Stimulated activated CD8-positive, alpha-beta memory T cell treated with anti-CD3 and anti-CD28 coated beads, Interleukin-2, amount 100 ng/mL, for 48 hours (primary cell): Measurements from ENCODE around the gene CCDC170.
"Not testable (repeated sequence)": the region's sequence is repeated elsewhere in the genome, so short reads cannot be mapped to it uniquely, and the experiment has no call there.

ENCODE experiments used
- DNase-seq, 2 donors: peaks; one replicate each; pipeline ENCODE4 v3.0.0-alpha.2; 2020; ENCODE audit warnings: low read depth in 2 of 2

The CCDC170 gene, protein sequence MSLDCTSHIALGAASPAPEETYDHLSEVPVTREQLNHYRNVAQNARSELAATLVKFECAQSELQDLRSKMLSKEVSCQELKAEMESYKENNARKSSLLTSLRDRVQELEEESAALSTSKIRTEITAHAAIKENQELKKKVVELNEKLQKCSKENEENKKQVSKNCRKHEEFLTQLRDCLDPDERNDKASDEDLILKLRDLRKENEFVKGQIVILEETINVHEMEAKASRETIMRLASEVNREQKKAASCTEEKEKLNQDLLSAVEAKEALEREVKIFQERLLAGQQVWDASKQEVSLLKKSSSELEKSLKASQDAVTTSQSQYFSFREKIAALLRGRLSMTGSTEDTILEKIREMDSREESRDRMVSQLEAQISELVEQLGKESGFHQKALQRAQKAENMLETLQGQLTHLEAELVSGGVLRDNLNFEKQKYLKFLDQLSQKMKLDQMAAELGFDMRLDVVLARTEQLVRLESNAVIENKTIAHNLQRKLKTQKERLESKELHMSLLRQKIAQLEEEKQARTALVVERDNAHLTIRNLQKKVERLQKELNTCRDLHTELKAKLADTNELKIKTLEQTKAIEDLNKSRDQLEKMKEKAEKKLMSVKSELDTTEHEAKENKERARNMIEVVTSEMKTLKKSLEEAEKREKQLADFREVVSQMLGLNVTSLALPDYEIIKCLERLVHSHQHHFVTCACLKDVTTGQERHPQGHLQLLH

DNA sequence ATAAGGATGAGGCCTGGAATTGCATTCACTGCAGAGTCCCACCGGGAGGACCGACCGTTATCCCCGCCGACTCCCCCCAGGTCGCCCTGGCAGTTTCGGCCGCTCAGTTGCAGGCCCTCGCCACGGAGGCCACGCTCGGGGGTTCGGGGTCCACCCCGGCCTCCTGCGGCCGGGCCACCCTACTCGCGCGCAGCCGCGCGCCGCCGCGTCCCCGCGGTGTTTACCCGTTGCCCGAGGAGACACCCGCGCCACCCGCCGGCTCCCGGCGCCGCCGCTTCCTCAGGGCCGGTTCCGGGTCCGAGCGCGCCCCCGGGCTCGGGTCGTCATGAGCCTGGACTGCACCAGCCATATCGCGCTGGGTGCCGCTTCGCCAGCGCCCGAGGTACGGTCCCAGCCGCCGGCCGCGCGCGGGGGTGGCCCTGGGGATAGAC, at the start of gene CCDC170:
Gene CCDC170, plus strand, starts transcription at position 214 of the 431 bp plus-strand sequence. Its CDS starts 112 bp downstream, at position 326.
- no peak for DNase-seq

DNA sequence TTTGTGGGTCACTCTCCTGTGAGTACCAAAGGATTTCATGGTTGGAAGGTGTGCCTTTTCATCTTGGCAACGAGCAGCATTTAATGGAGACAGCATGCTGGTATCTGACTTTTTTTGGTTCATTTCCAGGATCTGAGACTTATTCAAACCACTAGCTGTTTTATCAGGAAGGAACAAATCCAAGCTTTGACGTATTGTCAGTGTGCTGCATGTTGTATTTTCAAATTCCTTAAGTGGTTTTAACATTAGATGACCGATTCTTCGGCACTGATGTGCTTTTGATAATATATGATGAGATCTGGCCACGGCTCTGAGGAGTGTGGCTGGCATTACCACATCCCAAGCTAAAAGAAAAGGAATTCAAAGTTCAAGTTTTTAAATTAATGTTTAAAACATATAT, 48.3 kb upstream of the CCDC170 start:
- DNase-seq = no peak

DNA sequence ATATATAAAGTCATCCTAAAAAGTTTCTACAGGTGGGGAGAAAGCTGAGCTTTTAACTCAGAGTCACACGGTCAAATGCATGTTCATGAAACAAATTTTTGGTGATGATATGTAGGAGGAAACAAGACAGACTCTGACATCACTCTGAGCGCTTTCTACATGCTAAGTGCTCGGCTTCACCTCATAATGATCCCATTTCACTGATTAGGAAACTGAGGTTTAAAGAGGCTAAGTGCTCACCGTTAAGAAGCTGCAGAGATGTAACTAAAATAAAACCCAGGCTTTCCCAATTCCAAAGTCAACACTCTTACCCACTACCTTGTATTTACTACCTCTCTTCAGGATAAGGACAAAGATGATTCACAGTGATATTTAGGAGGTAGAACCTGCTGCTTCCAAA, 46.6 kb upstream of the CCDC170 start:
- DNase-seq = no peak

DNA sequence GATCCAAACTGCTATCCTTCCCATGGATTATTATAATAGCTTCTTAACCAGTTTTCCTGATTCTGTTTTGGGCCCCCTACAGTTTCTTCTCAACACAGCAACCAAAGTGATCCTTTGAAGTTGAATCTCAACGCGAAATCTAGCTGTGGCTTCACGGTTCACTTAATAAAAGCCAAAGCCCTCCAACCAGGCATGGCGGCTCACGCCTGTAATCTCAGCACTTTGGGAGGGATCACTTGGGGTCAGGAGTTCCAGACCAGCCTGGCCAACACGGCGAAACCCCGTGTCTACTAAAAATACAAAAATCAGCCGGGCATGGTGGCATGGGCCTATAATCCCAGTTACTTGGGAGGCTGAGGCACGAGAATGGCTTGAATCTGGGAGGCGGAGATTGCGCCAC, 45.2 kb upstream of the CCDC170 start:
- no peak for DNase-seq

DNA sequence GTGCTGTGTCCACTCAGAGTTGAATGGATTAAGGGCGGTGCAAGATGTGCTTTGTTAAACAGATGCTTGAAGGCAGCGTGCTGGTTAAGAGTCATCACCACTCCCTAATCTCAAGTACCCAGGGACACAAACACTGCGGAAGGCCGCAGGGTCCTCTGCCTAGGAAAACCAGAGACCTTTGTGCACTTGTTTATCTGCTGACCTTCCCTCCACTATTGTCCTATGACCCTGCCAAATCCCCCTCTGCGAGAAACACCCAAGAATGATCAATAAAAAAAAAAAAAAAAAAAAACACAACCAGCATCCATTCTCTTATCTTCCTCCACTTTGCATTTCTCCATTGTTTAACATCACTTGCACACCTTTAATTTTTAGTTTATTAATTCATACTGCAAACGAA, 42.9 kb upstream of the CCDC170 start:
- not testable (repeated sequence) for DNase-seq

DNA sequence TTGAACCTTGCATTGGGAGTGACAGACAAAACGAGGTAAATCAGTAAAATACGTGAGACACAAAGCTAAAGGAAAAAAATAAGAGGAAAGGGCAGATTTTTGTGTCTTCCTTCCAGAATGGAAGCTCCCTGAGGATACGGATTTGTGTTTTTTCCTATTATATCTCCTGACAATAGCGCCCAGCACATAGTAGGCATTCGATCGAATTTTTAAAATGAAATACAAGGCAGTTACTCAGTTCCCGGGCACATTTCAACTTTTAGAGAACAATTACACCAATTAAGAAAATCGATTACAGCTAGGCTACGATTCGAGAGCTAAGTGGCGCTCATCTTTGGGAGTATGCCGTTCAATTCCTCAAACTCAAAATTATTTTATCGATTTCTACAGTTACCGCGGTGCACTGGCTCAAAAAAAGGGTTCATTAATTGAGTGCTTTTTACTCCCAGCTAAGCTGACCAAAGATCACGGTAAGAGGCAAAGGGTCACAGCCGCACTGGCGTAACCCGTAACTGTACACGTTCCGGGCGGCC, 42.3 kb upstream of the CCDC170 start:
- no peak for DNase-seq

DNA sequence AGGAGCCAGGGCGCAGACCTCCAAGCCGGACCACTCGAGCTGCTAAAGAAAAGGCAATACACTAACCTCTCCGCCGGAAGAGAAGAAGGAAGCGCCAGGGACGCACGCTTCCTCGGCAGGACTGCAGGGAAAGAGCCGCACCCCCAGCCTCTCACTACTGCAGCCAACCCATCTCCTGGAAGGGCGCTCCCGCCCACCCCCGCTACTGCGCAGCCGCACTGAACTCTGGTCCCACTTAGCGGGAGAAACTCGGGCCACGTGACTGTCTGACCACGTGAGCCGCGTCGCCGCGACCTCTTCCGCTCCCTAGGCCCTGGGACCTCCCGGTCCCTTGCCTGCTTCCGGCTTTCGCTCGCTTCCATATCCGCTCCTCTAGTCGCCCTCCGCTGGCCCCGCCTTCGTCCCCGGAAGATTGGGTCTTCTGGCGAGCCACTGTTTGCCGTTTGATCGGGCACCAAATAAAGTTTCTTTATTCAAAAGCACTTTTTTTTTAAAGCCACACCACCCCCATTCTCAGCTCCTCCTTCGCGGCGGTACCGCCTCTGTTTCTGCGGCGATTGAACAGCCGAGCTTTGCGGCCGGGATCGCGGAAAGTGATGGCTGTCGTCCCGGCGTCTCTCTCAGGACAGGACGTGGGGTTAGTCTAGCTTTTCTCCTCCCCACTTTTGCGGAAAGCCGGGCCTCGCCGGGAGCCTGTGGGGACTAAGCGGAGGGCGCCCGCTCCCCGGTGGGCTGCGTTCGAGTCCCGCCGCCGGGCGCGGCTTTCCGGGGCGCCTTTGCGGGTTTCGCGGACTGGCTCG, 41.7 kb upstream of the CCDC170 start, which contains the start of gene RMND1:
Gene RMND1, minus strand, starts transcription at position 177 of the 800 bp plus-strand sequence. CDS start 6,315 bp downstream, outside the sequence.
- peak; percentile 98 to 99 for DNase-seq

DNA sequence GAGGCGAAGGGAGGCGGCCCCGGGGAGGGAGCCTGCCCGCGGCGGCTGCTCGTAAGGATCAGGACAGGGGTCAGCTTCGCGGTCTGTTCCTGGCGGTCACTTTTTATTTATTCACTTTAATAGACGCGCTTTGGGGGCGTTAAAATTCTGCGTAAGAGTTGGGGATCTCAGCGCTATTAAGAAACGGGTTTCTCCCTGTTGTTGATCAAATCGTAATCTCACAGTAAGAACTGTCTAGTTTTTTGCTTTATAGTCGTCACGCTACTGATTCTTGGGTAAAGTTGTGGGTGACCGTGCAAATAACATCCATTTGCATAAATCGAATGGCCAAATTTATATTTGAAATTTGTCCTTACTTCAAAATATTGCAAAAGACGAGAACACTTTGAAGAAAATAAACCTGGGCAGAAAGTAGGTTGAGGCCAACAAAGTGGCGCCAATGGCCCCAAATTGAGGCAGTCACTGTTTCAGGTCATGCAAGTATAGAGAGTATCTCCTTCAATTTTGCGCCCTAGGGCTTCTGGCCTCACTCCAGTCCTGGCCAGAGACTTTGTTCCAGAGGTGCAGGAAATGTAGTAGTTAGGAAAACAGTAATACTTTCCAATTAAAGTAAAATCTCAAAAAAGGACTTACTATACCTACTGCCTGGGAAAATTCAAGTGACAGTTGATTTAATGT, 40.9 kb upstream of the CCDC170 start:
- DNase-seq = no peak

DNA sequence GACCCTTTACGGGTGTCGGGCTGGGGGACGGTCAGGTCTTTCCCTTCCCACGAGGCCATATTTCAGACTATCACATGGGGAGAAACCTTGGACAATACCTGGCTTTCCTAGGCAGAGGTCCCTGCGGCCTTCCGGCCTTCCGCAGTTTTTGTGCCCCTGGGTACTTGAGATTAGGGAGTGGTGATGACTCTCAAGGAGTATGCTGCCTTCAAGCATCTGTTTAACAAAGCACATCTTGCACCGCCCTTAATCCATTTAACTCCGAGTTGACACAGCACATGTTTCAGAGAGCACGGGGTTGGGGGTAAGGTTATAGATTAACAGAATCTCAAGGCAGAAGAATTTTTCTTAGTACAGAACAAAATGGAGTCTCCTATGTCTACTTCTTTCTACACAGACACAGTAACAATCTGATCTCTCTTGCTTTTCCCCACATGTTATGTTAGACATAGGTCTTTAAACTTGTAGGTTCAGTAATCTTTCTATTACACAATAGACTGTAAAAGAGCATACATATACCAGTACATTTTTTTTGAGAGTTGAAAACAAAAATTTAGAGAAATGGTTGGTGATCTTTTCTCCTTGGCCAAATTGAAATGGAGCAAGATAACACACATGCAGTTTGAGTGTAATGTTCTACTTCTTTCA, 37.9 kb upstream of the CCDC170 start:
- not testable (repeated sequence) for DNase-seq

DNA sequence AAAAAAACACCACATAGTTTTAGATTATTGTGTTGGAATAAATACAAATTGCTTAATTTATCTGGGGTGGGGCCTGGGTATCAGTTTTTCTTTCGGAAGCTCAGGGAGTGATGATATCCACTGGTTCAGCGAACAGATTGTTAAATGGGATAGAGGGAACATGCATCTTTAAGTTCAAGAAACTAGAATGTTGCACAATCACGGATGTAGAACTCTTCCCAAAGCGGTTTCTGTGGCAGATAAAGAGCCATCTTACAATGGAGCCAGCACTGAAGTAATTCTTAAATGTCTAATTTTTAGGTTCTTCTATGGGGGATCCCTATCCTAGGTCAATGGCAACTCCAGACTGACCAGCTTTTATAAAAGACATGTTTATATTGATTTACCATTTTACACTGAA, 32.1 kb upstream of the CCDC170 start:
- no peak for DNase-seq

DNA sequence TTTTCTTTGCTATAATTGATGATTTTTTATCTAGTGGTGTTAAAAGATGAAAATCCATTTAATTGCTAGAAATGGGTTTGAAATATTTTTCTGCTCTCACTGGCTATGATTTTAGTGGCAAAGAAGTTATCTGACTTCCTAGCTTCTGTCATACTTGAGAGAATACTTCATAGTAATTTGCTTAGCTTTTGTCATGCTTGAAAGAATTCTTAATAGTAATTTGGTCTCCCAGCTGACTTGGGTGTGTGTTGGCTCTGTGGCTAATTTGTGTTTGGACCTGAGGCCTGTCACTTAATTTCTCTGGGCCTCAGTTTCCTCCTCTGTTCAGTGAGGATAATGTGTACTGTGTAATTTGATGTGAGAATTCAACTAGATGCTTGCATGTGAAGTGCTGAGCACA, 29.1 kb upstream of the CCDC170 start:
- DNase-seq = no peak

DNA sequence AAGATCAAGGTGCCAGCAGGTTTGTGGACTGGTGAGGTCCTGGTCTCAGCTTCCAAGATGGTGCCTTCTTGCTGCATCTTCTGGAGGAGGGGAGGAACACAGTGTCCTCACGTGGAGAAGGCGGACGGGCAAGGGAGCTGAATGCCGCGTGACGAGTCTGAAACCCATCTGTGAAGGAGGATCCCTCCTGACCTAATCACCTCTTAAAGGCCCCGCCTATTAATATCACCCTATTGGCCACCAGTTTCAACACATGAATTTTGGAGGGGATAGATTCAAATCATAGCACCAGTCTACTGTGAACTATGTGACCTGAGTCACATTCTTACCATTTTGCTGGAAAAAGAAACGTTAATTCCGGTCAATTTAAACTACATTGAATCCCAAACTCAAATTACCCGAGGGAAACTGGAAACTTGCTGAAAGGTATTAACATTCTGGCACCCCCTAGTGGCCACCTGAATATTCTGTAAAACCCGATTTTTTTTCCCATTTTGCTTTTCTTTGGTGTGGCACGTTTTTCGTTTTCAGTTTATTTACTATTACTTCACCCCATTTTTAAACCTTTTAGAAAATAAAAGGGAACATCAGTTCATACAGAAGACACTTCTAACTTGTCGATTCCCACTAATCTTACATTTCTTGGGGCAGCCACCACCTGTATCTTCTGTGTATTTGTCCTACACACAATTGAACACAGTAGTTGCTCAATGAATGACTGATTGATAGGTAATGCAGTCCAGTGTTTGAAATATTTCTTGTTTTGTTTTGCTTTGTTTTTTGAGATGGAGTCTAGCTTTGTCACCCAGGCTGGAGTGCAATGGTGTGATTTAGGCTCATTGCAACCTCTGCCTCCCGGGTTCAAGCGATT, 17.9 kb upstream of the CCDC170 start:
- no peak for DNase-seq

DNA sequence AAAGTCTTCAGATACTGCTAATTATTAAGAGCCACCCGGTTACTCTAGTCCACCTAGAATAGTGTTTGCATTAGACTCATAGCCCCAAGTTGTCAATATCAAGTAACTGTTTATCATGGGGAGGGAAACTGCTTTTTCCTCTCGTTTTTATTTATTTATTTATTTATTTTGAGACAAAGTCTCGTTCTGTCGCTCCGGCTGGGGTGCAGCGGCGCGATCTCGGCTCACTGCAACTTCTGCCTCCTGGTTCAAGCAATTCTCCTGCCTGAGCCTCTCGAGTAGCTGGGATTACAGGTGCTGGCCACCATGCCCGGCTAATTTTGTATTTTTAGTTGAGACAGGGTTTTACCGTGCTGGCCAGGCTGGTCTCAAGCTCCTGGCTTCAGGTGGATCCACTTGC, 16.1 kb upstream of the CCDC170 start:
- DNase-seq = no peak

DNA sequence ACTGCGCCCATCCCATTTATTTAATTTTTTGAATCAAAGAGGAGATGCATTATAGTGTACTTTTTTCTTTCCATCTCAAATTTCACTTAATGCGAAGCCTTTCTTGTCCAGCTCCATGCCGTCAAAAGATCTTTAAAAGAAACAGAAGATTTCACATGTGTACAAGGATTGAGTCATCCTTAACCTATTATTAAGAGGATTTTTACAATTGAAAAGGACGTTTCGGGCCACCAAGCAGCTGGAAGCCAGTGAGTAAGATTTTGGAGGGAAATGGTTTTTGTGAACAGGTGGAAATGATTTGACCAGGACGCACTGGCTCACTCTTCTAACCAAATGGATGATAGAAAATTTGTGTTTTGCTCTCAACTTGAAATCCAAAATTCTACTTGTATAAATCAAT, 15.1 kb upstream of the CCDC170 start:
- no peak for DNase-seq

DNA sequence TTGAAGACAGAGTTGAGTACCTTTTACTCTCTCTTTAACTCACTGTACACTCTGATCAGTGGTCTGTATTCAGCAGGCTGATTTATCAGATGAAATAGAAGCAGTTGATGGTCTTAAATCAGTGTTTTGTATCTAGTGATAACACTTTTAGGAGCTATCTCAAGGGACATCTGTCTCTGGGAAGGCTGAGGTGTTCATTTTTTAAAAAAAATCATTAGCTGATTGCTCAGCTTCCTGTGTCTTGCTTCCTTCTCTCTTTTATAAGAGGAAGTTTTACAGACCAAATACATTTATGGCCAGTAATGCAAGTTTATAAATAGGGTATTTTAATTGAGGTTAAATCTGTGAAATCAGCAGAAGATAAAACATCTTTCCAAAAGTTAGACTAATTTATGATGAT, 12.0 kb upstream of the CCDC170 start:
- DNase-seq = no peak

DNA sequence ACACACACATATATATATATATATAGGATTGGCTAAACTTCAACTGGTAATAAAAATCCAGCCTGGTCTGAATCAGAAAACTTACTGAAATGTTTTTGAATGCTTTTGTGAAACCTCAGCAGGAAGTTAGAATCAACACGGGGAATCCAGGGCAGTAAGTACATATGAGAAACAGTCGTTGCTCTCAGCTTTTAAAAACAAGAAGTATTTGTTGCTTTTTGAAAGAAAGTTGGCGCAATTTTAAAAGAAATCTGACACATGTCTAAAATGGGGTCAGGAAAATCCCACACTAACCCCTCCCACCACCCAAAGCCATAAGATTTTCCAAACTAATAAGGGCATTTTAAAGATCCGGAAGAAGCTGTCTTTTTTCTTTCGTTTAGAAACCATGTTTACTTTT, 11.5 kb upstream of the CCDC170 start:
- no peak for DNase-seq

DNA sequence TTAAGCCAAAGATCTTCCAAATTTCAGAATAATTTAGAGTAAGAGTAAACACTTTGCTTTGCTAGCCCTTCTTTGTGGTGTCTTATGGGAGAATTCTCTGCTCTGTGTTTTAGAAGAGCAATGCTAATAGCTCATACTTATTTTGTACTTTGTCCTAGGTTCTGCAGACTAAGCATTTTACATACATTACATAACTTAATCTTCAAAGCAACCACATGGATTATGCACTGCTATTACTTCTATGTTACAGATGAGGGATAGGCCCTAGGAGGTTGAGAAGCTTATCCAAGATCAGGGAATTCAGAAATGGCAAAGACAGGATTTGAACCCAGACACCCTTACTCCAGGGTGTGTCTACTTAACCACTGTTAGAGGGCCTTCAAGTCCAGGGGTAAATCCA, 9.8 kb upstream of the CCDC170 start:
- no peak for DNase-seq

DNA sequence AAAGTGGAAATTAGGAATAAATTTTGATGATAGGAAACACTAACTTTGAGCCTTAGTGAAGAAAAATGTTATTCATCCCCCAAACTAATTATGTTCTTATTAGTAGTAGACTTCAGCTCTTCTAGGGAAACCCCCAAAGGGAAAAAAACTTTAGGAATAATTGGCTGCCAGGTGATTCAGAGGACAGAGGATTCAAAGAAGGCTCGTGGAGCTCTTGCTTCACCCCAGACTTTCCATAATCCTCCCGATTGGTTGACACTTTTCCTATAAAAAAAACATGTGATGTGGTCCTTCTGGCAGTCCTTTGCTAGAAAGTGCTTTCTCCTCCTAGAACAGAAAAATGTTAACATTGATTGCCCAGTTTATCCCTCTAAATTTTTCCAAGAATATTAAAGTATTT, 5.6 kb upstream of the CCDC170 start:
- DNase-seq = no peak

DNA sequence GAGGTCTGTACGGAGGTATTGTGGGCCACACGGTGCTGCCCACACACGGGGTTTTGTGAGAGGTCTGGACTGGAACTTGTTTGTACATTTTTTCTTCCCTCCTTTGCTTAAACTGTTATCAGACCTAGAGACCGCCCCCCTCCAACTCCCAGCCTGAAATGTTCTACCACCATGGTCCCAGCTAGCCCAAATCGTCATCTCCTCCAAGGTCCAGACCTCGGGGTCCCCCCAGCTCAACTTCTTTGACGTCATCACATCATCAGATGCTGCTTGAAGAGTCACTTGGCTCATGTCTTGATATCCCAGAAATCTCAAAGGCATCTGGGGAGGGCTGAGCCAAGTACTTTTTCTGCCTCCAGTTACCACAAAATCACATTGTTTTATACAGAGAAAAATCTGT, 2.8 kb upstream of the CCDC170 start:
- no peak for DNase-seq
